GM18519 (cell line): ENCODE data around the gene RHO.
"Not testable (repeated sequence)": the region's sequence is repeated elsewhere in the genome, so short reads cannot be mapped to it uniquely, and the experiment has no call there.

Experiments used
- ATAC-seq: cut with Tn5 transposase; IDR thresholded peaks from one replicate; pipeline ENCODE4 v1.9.1; 2021; ENCODE audit warnings: mild to moderate bottlenecking, moderate library complexity; ENCODE audit not compliant: unreplicated experiment, low FRiP score

Gene RHO

DNA sequence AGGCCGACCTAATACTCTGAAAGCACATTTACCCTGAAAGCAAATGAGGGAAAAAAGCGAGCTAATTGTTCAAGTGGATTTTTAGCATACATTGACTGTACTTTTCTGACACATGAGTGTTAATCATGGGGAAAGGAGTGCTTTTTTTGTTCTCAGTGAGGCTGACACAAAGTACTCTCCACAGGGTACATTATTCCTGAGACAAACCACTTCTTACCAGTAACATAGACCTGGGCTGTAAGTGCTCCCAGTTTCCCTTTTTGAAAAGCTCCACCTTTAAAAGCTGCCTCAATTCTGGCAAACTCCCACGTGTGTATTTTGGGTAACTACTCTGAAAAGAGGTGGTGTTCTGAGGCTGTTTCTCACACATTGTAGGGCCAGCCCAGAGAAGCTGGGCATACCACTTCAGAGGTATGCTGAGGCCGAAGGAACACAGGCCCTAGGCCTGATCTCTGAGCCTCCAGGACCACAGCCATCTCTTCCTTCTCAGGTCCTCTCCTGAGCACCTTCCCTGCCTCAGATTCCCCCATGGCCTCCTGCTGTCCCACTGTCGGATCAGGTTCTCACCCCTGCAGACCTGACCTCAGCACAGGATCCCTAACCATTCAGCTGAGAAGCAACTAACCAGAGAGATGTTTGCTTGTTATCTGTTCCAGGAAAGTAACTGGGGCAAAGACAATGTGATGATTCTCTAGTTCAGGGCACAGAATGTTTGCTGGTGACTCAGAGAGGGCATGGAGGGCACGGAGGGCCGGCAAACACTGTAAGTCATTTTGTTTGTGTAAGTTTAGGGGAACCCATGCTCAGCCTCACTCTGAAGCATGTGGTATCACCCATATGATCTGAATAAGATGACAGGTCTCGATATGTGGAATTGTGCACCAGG lies 29.6 kb upstream of the RHO start:
- not testable (repeated sequence) for ATAC-seq

DNA sequence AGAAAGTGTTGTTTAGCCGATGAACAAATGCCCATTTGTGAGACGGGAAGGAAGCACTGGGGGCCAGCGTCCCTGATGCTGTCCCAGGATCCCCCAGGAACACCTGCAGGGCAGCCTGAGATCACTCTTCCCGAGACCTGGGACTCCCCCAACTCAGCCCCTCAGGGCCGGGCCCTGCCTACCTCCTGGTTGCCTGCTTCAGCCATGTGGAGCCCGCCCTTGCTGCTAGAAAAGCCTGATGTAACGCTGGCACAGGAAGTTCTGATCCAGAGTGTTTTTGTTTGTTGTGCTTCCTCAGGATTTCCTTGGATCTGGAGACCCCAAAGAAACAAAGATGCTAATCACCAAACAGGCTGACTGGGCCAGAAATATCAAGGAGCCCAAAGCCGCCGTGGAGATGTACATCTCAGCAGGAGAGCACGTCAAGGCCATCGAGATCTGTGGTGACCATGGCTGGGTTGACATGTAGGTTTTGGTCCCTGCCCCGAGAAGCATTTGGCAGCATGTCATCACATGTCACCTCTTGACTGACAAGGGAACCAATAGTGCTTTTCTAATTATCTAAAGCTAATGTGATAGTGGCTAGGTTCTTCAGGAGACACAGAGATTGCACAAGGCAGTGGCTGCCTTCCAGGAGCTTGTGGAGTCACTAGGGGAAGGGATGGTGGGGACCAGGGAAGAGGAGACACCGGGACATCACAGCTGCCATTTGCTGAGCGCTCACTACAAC lies 28.7 kb upstream of the RHO start:
- not testable (repeated sequence) for ATAC-seq

DNA sequence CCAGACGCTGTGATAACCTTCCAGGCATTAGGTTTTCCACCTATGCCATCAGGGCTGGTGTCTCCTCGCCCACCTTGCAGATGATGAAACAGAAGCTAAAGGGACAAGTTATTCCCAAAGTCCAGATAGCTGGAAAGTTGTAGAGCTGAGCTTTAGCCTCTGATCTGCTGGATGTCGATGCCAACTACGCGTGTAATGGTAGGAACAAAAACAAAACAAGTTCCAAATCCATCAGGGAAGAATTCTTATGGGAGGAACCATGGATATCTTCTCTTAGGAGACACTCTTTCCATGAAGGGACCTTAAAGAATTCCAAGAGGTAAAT lies 28.1 kb upstream of the RHO start:
- ATAC-seq: no peak

DNA sequence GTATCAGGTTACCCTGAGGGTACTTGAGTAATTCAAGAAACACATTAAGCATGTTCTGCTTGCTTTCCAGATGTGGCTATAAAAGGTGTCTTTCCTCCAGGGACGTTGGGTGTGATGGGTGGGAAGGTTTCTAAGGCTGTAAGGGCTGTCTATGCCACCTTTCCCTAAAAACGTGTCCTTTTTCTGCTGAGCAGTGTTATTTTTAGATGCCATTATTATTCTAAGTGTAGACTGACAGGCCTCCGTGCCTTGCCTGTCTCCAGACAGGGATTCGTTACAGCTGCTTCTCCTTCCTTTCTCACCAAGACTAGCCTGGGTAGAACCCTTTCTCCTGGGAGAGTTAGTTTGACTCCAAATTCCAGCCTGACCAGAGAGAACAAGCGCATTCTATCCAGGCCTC lies 26.8 kb upstream of the RHO start:
- no peak for ATAC-seq

DNA sequence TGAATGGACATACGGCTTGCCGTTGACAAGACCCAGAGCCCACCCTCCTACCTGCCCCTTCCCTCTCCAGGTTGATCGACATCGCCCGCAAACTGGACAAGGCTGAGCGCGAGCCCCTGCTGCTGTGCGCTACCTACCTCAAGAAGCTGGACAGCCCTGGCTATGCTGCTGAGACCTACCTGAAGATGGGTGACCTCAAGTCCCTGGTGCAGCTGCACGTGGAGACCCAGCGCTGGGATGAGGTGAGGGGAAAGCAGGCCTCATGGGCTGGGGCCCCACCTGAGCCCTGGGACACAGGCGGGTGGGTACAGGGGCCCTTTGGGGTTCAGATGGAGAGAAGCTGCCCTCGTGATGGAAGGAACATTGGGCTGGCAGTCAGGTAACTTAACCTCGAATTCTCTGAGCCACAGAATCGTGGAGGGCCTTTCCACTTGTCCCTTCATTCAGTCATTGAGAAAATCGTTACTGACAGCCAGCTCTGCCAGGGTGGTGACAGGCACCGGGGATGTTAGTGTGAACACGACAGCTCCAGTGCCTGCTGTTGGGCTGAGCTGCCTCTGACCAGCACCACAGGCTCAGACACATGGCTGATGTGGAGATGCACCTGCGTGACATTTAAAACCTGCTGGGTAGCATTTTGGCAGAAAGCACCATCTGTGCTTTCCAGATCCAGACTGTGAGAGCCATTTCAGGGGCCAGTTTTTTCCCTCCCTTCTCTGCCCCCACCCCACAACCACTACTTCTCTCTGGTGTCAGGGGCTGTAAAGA lies 25.6 kb upstream of the RHO start:
- ATAC-seq: no peak

DNA sequence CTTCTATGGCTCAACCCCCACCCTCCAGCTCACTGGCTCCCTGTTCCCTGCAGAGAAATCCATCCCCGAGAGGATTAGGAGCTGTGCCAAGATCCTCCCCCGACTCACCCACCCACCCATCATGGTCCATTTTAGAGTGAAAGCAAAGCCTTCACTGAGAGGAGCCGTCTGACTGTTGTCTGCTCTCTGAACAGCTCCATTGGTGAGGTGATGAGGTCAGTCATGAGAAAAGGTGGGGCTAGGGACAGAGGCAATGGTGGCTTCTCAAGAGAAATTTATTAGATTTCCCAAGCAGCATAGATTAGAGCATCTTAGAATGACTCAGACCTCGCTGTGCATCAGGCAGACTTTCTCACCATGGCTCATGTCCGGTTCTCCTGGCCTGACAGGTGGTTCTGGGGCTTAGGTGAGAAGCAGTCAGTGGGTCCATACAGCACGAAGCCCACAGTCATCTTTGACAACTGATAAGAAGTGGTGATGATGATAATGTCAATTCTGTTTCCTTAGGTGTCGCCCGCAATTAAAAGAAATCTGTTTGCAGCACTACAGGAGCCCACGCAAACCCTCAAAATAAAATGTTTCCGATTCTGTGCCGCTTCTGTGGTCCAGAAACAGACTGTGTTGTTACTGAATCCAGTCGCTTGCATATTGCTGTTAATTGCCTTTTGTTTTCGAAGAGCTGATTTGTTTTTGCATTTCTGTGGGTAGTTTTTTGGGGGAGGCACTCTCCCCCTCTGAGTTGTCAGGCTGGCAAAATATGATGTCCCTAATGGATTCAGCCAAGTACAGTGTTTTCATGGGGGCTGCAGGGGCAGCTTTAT lies 24.8 kb upstream of the RHO start:
- no peak for ATAC-seq

DNA sequence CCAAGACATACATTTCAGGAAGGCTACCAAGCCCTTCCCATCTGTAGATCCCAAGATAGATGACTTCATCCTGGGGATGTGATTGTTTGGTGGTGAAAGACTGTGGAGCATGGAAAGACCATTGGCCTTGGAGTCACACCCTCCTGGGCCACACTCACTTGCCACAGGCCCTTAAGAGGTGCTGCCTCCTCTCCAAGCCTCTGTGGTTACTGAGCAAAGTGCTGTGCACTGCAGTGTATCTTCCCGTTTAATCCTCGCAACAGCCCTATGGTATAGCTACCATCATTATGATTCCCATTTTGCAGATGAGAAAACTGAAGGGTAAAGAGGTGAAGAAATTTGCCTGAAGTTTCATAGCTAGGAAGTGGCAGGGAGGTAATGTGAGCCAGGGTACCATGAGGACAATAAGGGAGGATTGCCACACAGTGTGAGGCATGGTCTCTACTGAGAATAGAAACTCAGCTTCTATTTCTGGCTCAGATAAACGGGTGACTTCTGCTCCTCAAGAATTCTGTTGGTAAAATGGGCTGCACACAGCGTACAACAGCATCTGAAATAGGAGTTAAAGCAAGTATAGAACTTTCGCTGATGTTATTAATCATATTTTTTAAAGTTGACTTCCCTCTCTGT lies 23.9 kb upstream of the RHO start:
- no peak for ATAC-seq

DNA sequence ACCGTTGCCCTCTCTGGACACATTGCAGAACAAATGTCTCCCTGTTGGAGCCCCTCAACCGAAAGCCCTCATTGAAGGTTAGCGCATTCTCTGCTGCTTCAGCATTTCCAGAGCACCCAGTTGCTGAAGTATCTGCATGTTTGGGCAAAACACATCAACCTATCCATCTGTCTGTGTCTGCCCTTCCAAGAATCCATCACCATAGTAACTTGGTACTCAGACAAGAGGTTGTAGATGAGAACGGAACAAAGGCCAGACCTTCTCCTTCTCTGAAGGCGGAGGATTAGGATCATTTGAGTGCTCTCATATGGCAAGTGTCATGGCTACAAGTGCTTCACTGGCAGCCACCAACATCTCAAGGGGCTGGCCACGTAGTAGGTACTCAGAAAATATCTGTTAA lies 23.1 kb upstream of the RHO start:
- ATAC-seq: no peak

DNA sequence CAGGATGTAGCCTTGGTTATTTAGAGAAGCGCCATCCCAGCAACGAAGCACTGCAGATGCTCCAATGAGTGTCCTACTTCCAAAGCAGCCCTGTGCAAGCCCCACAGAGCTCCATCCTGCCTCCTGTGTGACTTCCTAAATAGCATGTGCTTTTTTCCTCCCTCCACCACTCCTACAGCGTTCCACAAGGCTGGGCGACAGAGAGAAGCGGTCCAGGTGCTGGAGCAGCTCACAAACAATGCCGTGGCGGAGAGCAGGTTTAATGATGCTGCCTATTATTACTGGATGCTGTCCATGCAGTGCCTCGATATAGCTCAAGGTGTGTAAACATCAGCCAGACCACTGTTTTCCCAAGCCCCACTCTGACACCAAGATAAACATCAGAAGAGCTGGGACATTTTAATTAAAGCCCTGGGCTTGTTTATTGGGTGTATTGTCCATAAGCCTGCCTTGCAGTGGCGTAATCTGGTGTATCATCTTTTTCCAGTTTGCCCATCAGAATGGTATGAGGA lies 22.2 kb upstream of the RHO start:
- ATAC-seq: no peak

DNA sequence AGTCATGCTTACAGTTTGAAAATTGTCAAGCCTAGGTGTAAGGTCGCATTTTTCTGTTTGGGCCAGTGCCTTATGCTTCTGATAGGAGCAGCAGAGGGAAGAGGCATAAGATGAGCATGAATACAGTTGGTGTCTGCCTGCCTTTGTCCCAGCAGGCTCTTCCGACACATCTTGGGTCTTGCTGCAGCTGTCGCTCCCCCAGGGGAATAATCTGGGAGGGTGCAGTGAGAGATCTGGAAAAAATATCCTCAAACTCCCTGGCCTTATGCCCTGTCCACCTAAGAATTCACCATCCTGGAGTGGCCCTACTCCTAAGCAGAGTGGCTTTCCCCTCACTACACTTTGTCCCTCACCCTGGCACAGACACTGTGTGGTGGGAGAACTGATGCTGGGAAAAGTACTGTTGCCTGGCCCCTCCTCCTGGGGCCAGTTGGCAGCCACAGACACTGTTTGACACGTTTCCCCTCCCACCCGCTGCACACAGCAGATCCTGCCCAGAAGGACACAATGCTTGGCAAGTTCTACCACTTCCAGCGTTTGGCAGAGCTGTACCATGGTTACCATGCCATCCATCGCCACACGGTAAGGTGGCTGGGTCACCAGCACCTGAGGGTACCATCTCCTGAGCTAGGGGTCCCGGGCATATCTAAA lies 21.1 kb upstream of the RHO start:
- no peak for ATAC-seq

DNA sequence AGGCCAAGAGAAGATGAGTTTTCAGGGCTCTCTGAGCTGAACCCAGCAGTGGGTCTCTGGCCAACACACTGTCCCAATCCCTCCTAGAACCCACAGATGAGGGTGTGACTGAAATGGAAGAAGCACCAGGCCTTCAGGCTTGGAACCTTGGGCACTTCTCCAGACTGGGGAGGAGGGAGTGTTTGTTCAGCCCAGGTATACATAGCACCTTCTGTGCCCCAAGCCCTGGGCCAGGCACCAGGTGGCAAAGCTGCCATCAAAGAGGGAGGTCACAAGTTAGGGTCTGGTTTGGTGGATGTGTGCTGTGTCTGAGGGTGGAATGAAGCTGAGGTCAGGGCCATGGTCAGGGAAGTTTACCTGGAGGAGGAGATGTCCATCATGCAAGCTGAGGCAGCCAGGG lies 15.8 kb upstream of the RHO start:
- ATAC-seq: no peak

DNA sequence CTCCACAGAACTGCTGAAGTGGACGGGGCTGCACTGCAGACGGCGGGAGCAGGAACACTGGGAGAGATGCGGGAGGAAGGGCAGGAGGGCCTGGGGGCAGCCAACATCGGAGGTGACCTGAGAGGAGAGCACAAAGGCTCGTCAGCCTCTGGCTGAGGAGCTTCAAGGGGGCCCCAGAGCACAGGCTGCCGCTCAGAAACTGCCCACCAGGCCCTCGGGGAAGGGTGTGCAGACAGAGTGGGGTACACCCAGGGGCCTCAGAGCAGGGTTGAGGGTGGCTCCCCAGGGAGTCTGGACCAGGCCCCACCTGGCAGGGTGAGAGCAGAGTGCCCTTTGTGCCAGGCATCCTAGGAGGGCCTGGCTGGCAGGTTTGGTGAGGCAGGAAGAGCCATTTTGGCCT lies 14.7 kb upstream of the RHO start:
- ATAC-seq: no peak

DNA sequence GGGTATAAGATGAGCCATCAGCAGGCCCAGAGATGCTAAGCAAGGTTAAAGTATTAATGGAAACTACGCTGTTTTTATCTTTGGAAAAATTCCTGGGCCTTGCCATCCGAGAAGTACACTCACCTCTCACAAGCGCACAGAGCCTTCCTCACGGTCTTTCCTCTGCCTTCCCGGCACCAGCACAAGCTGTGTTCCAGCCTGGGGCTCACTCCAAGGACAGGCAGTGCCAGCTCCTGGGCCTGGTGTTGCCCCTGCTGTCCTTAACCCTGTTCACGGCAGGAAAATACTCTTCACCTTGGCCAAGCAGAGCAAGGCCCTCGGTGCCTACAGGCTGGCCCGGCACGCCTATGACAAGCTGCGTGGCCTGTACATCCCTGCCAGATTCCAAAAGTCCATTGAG lies 14.3 kb upstream of the RHO start:
- ATAC-seq: no peak

DNA sequence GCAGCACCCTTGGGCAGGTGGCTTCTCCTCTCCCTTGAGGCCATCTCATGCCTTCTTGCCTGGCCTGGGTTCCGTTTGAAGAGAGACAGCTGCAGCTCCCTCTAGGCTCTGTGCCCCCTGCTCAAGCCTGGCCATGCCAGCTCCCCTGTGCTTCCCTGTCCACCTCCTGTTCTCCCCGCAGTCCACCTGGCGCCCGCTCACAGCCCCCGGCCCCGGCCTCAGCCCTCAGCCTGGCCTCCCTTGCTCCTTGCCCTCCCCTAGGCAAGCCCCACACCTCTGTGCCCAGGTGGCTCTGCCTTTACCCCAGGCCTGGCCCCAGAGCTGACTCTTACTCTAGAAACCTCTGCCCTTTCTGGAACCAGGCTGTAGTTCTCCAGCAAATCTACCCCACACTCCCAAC lies 13.9 kb upstream of the RHO start:
- ATAC-seq: no peak

DNA sequence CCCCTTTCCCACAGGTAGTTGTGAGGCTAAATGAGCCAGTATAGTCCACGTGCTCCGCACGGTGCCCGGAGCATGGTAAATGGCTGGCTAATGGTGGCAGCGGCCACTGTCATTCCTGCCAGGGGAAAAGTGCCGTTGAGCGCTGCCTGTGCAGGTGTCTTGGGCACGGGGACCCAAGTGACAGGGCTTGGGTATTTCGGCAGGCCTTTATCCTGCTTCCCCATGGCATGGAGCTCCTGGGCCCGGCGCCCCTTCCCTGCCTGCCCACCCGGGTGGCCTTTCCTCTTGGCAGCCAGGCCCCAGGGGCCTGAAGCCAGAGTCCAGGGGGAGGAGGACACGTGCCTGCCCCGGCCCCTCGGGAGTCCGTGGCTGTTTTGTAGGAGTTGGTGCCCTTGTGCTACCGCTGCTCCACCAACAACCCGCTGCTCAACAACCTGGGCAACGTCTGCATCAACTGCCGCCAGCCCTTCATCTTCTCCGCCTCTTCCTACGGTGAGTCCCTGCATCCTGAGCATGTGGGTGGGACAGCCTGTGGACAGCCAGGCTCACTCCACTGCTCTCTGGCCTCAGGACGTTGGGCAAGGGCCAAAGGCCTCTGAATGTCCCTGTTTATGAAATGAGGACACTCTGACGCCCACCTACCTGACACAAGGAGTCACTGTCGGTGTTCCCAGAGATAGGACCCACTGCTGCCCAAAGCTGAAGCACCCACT lies 13.2 kb upstream of the RHO start:
- ATAC-seq: not testable (repeated sequence)

DNA sequence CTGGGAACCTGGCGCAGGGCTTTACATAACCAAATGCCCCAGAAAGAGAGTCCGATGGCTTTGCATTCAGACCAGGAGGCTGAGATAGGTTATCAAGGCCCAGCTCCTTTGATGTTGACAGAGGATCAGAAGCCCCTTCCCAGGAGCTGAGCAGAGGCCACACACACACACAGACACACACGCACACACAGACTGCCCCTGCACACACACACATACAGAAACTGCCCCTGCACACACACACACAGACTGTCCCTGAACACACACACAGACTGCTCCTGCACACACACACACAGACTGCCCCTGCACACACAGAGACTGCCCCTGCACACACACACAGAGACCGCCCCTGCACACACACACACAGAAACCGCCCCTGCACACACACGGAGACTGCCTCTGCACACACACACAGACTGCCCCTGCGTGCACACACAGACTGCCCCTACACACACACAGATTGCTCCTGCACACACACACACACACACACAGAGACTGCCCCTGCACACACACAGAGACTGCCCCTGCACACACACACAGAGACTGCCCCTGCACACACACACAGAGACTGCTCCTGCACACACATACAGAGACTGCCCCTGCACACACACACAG lies 12.5 kb upstream of the RHO start:
- not testable (repeated sequence) for ATAC-seq

DNA sequence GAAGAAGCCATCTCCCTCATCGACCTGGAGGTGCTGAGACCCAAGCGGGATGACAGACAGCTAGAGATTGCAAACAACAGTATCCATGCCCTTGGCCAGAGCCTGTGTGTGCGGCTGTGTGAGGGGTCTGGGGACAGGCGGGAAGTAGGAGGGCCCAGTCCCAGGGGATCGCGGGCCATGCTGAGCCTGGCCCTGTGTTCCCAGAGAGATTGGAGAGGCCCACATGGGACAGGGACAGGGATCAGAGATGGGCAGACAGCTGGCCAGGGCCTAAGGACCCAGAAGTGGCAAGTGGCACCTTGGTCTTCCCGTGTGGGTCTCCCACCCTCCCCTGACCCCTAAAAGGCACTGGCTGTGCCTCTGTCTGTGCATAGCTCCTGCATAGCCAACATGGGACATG lies 10.9 kb upstream of the RHO start:
- ATAC-seq: no peak

DNA sequence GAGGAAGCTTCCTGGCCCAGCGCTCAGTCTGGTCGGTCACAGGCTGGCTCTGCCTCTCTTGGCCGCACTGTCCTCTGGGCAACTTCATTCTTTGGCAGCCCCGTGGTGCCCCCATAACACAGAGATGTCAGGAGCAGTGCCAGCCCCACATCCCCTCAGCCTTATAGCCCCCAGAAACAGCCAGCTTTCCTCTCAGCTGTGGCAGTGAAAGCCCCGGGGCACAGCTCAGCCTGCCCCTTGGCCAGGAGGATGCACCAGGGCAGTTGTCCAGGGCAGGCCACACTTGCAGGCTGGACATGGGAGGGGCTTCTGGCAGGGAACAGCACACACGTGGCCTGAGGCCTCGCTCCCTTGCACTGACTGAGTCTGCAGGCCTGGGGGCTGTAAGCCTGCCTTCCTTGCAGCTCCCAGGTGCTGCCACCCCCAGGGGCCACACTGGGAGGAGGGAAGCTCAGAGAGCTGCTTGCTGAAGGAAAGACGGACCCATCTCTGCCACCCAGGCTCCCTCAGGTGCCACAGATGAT lies 10.3 kb upstream of the RHO start:
- ATAC-seq: no peak
